Hypothalamus (tissue), 51 donors: ENCODE results near the gene ALK.

ENCODE experiments used
- DNase-seq, 51 donors: peaks; one replicate each; lab custom pipeline; 2025; lab: John Stamatoyannopoulos, UW

Gene ALK

GRCh38 chr2:29143657-29144056 is 777.7 kb downstream of the ALK start:
- DNase-seq = no peak
